DMS 273 (cell line): ENCODE data around the gene CLEC16A.

Experiments
- DNase-seq: peaks from one replicate; lab custom pipeline; 2025; ENCODE audit not compliant: unreplicated experiment; lab: John Stamatoyannopoulos, UW

CLEC16A gene

GRCh38 chr16:10938796-10939648 is 5.3 kb upstream of the CLEC16A start:
- no peak for DNase-seq

DNA sequence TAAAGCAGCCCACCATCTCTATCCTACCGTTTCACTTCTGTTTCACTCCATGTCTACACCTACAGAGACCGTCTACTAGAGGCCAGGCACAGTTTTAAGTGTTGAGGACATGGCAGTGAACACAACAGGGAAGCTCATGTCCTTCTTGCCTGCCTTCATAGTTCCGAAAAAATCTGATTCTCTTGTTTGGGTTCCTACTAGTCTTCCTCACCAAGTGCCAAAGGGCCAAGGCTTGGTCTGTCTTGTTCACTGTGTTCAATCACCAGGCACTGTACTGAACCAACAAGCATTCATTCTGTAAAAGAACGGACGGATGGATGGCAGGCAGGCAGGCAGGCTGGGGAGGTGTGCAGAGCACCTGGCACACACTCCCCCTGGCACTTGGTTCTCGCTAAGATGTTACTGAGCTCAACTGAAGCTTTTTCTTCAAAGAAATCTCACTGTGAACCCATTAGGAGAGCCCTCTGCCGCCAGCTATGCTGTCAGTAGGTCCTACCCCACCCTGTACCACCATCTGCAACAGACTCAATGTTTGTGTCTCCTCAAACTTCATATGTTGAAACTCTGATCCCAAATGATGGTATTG is 4.6 kb upstream of the CLEC16A start:
- no peak for DNase-seq

- peak; percentile 41 for DNase-seq
Observed at GRCh38 chr16:10940501-10941079, 3.8 kb upstream of the CLEC16A start.

GRCh38 chr16:10941127-10941933 is 3.0 kb upstream of the CLEC16A start:
- peak; percentile 41 for DNase-seq

DNA sequence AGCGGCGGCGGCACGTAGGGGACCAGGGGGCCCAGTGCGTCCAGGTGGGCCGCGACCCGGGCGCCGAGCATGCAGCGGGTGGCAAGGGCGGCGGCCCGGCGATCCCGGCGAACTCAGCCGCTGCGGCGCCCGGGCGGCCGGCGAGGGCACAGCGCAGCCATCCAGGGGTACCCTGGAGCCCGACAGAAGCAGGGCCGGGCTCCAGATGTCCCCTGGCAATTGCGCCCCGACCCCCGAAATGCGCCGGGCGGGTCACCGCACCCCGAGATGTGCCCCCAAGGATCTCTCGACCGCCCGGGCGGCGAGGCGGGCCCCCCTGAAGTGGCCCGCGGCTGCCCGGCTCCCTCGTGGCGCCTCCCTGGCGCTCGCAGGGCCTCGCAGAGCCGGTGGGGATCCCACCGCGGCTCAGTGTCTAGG is 2.4 kb upstream of the CLEC16A start:
- peak; percentile 31 for DNase-seq

DNA sequence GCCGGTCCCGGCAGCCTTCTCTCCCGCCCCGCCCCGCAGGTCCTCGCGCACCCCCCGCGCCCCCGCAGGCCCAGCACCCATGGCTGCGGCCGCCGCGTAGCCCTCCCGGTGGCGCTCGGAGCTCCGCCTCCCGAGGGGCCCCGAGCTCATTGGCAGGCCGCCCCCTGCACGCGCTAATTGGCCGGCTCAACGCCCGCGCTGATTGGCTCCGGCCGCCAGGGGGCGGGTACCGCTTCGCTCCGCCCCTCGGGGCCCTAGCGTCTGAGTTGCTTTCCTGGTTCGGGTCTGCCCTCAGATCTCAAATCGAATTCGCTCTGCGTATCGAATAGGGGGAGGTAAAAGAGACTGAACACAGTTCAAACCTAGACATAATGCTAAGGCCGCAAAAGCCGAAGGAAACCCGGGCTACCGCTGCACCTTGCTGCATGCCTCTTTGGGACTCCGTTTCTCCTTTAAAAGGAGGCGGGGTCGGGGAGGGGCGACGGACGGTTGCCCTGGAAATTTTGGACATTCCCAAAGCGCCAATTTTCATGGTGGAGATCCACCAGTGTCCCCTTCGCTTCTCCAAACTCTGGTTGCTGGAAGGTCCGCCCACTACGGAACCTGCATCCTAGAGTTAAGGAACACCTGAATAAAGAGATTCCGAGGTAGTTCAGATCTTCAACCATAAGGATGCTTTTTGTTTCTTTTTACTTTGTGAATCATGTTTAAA is 1.9 kb upstream of the CLEC16A start, which contains the start of gene DEXI:
Gene DEXI, minus strand, starts transcription at position 117 of the 712 bp plus-strand sequence. CDS start 463 bp downstream, outside the sequence.
- peak; percentile 98 for DNase-seq

DNA sequence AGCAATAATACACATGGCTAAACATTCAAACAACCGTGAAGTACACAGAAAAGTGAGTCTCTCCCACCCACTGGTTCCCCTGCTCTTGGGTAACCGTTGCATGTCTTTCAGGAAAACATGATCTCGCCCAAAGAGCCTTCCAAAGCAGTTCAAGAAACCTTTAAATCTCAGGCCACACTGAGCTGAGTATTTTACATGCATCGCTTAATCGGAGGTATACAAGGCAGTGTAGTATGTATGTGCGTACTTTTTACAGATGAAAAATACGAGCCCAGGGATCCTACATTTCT is 1.4 kb upstream of the CLEC16A start:
- DNase-seq: no peak

DNA sequence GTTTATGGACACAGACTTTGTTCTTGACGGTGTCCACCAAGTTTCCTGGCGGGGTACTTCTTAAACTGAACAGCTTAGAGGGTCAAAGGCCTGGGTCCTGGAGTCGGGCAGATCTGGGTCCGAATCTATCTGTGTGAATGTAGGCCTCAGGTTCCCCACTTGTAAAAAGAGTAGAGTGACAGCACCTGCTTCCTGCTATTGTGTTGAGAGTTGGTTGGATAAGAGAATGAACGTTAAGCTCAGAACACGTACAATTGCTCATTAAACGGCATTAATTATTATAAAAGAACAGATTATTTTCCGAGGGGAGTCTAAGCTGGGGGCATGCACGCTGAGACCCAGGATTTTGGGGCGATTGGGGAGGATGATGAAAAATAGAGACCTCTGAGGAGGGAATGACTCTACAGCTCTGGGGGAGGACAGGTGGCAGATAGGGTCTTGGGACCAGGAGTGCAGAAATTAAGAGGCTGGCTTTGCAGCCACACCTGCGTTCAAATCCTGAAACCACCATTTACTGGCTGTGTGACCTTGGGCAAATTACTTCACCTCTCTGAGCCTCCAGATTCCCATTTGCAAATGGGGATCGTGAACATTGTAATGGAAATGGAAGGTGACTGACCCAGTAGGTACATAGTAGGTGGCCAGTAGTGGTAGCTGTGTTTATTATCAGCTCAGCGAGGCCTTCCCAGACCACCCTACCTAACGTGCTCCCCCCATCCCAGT is 862 bp downstream of the CLEC16A start:
- DNase-seq: no peak

GRCh38 chr16:10946308-10946707 is 1.9 kb downstream of the CLEC16A start:
- DNase-seq: no peak

DNA sequence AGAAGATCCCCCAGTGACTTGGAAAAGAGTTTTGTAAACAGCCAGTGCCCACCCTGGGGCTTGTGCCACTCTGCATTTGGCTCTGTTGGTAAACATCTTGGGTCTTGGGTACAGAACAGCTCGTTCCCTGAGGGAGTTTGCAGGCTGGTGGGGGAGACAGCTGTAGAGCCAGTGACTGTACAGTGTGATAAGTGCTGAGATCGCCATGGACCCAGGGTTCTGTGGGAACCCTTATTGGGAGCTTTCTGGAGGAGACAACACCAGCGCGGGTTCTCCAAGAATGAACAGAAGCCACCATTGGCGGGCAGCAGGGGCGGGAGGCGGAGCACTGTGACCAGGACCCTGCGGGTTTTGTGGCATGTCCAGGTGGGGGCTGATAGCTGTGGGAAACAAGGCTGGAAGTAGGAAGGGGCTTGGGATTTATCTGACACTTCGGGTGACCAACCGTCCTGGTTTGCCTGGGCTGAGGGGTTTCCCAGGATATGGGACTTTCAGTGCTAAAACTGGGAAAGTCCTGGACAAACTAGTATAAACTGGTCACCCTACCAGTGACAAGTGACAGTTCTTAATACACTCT is 2.9 kb downstream of the CLEC16A start:
- DNase-seq: no peak

GRCh38 chr16:10949424-10949970 is 5.1 kb downstream of the CLEC16A start:
- peak; percentile 19 for DNase-seq

- DNase-seq: no peak
Observed at GRCh38 chr16:10950393-10950792, 6.0 kb downstream of the CLEC16A start.

GRCh38 chr16:10951026-10951425 is 6.7 kb downstream of the CLEC16A start:
- peak; percentile 50 for DNase-seq

DNA sequence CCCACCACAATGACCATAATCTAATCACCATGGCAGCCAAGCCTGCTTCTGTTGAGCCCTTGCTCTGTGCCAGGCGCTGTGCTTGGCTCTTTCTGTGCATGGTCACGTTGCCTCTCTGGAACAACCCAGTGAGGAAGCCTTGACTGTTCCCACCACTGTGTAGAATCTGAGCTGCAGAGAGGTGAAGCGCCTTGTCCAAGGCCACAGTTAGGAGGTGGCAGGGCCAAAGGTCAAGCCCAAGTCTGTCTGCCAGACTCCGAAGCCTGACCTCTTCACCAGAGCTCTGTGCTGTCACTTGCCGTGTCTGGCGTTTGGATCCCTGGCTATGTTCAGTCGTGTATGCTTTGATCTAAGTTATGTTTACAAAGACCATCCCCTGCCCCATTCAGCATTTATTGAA is 10.5 kb downstream of the CLEC16A start:
- no peak for DNase-seq

DNA sequence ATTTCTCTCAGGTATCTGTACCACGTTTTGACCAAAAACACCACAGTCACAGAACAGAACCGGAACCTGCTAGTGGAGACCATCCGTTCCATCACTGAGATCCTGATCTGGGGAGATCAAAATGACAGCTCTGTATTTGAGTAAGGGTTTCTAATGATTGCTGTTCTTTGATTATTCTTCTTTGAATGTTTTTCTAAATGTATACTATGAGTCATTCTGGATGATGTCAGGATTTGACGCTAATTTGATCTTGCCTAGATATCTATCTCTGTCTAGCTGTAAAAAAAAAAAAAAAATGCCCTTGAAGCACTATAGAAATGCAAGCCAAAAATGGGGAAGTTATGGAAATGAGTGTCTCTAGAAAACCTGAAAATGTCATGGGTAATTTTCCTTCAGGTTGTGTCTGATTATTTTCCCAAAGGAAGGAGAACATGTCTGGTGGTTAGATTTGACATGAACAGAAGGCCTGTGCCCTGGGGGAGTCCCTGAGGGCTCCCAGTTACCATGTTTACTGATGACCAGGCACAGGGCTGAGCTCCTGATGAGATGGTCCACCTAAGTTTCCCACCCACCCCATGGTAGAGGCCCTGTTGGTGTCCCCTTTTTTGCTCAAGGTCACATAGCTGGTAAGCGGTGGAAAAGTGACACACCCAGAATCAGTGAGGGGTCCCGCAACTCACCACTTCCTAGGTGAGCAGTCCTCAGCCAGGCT is 13.6 kb downstream of the CLEC16A start:
- DNase-seq: no peak

GRCh38 chr16:10959161-10959560 is 14.8 kb downstream of the CLEC16A start:
- no peak for DNase-seq

GRCh38 chr16:10961231-10961630 is 16.9 kb downstream of the CLEC16A start:
- DNase-seq: no peak

- peak; percentile 89 for DNase-seq
Observed at GRCh38 chr16:10964039-10964890, 19.9 kb downstream of the CLEC16A start.
